Lower leg skin (tissue), 3 donors: ENCODE measurements around the gene TAMM41.
"Not testable (repeated sequence)": the region's sequence is repeated elsewhere in the genome, so short reads cannot be mapped to it uniquely, and the experiment has no call there.

ENCODE experiments used
- CTCF ChIP-seq, 3 donors: fragments of 450-650 bp; IDR thresholded peaks; one replicate each; pipeline ENCODE4 v1.5.1; 2016; ENCODE audit warnings: antibody characterized with exemption in 3 of 3, mild to moderate bottlenecking in 3 of 3, moderate library complexity in 2 of 3
- POLR2A ChIP-seq, 2 donors: fragments of 450-650 bp; IDR thresholded peaks; one replicate each; pipeline ENCODE4 v1.6.1; 2016 to 2017; ENCODE audit warnings: antibody characterized with exemption in 2 of 2, mild to moderate bottlenecking in 1 of 2, moderate library complexity in 1 of 2

GRCh38 chr3:11771931-11772330, 74.8 kb downstream of the TAMM41 start:
- TF ChIP-seq CTCF, POLR2A (IDR thresholded peaks at IDR 0.05): not testable (repeated sequence)
